IMR-90 (cell line): Measurements from ENCODE around the gene DAB1.
"Not testable (repeated sequence)": the region's sequence is repeated elsewhere in the genome, so short reads cannot be mapped to it uniquely, and the experiment has no call there.

Experiments used
- MAZ ChIP-seq: IDR thresholded peaks from 2 replicates; pipeline ENCODE4 v1.6.1; 2012; ENCODE audit warnings: low read depth, mild to moderate bottlenecking, low read length, improper control_type of control experiment, moderate library complexity, borderline replicate concordance
- RAD21 ChIP-seq: IDR thresholded peaks from 2 replicates; pipeline ENCODE4 v1.6.1; 2012; ENCODE audit warnings: low read length, improper control_type of control experiment
- RCOR1 ChIP-seq: IDR thresholded peaks from 2 replicates; pipeline ENCODE4 v1.6.1; 2012; ENCODE audit warnings: mild to moderate bottlenecking, low read length, improper control_type of control experiment; ENCODE audit not compliant: insufficient replicate concordance
- RFX5 ChIP-seq: IDR thresholded peaks from 2 replicates; pipeline ENCODE4 v1.8.0; 2012; ENCODE audit warnings: low read depth, mild to moderate bottlenecking, low read length, moderate library complexity
- SMC3 ChIP-seq: fragments of 150-350 bp; IDR thresholded peaks from 2 replicates; pipeline ENCODE4 v1.6.1; 2016; ENCODE audit warnings: low read depth, mild to moderate bottlenecking, antibody characterized with exemption, low read length, moderate library complexity
- TF ChIP-seq, protein P1 (sequence below): conservative IDR thresholded peaks from 2 replicates; pipeline ENCODE4 v1.5.1; 2012; ENCODE audit warnings: mild to moderate bottlenecking, low read depth, low read length, improper control_type of control experiment

DNA sequence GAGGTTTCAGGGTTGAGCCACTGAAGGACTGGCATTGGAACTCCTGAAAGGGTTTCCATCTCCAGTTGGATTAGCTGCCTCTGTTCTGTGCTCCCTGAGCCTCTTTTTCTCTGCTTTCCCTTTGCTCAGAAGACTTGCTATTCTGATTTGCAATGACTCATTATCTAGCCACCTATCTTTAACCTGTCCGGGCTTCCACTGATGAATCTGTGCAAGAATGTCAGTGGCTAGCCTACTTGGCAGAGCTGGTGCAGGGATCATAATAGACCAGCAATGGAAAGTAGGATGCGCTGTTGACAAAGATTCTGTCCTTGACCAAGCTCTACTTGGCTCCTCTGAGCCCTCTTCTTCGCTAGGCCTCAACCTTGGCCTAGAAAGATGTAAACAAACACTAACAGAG lies 336.2 kb downstream of the DAB1 start:
- TF ChIP-seq, protein P1, sequence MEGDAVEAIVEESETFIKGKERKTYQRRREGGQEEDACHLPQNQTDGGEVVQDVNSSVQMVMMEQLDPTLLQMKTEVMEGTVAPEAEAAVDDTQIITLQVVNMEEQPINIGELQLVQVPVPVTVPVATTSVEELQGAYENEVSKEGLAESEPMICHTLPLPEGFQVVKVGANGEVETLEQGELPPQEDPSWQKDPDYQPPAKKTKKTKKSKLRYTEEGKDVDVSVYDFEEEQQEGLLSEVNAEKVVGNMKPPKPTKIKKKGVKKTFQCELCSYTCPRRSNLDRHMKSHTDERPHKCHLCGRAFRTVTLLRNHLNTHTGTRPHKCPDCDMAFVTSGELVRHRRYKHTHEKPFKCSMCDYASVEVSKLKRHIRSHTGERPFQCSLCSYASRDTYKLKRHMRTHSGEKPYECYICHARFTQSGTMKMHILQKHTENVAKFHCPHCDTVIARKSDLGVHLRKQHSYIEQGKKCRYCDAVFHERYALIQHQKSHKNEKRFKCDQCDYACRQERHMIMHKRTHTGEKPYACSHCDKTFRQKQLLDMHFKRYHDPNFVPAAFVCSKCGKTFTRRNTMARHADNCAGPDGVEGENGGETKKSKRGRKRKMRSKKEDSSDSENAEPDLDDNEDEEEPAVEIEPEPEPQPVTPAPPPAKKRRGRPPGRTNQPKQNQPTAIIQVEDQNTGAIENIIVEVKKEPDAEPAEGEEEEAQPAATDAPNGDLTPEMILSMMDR = not testable (repeated sequence)
- not testable (repeated sequence) for TF ChIP-seq RFX5, SMC3, RCOR1, MAZ, RAD21
